ENCODE data around the gene OTULIN.

DNA sequence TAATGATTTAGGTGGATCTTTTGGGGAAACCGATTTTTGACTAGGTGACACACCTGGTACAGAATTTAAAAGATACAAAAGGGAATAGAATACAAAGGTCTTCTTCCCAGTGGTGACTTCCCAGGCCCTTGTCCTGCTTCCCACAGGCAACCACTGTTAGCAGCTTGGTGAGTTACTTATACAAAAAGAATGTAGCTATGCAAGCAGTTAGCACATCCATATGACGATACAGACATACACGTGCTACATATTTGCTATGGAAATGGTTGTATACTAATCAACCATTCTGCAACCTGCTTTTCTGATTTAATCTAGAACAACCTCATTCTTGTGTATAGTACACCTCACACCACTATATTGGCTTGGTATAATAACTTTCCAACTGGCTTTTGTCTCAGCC is 51.0 kb downstream of the OTULIN start:
- TF ChIP-seq, protein P1, sequence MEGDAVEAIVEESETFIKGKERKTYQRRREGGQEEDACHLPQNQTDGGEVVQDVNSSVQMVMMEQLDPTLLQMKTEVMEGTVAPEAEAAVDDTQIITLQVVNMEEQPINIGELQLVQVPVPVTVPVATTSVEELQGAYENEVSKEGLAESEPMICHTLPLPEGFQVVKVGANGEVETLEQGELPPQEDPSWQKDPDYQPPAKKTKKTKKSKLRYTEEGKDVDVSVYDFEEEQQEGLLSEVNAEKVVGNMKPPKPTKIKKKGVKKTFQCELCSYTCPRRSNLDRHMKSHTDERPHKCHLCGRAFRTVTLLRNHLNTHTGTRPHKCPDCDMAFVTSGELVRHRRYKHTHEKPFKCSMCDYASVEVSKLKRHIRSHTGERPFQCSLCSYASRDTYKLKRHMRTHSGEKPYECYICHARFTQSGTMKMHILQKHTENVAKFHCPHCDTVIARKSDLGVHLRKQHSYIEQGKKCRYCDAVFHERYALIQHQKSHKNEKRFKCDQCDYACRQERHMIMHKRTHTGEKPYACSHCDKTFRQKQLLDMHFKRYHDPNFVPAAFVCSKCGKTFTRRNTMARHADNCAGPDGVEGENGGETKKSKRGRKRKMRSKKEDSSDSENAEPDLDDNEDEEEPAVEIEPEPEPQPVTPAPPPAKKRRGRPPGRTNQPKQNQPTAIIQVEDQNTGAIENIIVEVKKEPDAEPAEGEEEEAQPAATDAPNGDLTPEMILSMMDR (IDR thresholded peaks at IDR 0.05; ENCODE audit: insufficient read depth, low read depth, low read length), result no peak
- no peak for TF ChIP-seq EZH2 (IDR thresholded peaks at IDR 0.05; ENCODE audit: insufficient read depth, low read length)

Data from astrocyte (in vitro differentiated cells and primary cell).